ENCODE results near the gene SMTNL1. TPM values are rescaled to one million over a fixed set of nuclear protein-coding genes. Genes with fewer than 3 reads are reported as not detected.

Gene SMTNL1
- total RNA-seq, 3 donors from 2014 or later, result not detected

DNA sequence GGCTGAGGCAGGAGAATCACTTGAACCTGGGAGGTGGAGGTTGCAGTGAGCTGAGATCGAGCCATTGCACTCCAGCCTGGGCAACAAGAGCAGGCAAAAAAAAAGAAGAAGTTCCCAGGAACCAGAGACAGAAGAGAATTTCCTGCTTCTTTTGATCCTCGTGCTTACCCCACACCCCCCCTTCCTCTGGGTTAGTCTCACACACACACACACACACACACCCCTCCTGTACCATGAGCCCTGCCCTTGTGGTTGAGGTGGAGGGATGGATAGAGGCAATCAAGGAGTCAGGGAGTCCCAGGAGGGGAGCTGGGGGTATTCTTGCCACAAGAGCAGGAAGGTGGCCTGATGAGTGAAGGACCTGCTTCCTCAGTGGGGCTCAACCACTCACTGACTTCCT is 34.2 kb downstream of the SMTNL1 start:
- Mint-ChIP-seq H3K27me3 (ENCODE audit: low read depth) (peaks cover 2% of the 10 kb centered on the region), H3K36me3 (ENCODE audit: insufficient read depth) (no peaks in the 10 kb centered on the region), H3K9me3 (no peaks in the 10 kb centered on the region), H3K4me3 (no peak overlapping the region), H3K4me1 (ENCODE audit: low read depth) (peaks cover 14% of the 10 kb centered on the region)
- no peak for DNase-seq
- ATAC-seq, result no peak

DNA sequence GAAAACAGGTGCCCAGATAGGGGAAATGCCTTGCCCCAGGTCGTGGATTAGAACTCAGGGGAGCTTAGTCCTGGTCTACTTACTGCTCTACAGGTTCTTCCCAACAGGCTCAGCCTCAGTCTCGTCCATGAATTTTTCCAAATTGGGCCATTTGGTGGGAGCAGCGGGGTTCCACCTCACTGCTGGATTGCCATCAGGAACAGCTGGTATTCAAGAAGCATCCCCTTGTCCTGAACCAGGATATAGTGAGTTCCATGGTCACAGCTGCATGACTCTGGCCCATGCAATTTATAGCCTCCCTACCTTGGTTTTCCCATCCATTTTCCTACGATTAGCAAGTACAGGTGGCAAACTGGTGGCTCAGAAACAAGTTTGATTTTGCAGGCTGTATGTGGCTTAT is 36.7 kb downstream of the SMTNL1 start:
- no peak overlapping the region for H3K4me3 Mint-ChIP-seq
- H3K36me3 Mint-ChIP-seq (ENCODE audit: insufficient read depth), result no peaks in the 10 kb centered on the region
- ATAC-seq (no peak), DNase-seq (no peak)
- peaks cover 7% of the 10 kb centered on the region for H3K4me1 Mint-ChIP-seq (ENCODE audit: low read depth)
- peaks cover 4% of the 10 kb centered on the region for H3K27me3 Mint-ChIP-seq (ENCODE audit: low read depth)
- H3K9me3 Mint-ChIP-seq, result no peaks in the 10 kb centered on the region

- no peaks in the 10 kb centered on the region for H3K36me3 Mint-ChIP-seq (ENCODE audit: insufficient read depth)
- H3K27me3 Mint-ChIP-seq (ENCODE audit: low read depth), result peaks cover 3% of the 10 kb centered on the region
- H3K4me1 Mint-ChIP-seq (ENCODE audit: low read depth), result no peaks in the 10 kb centered on the region
- H3K9me3 Mint-ChIP-seq, result no peaks in the 10 kb centered on the region
- no peak overlapping the region for H3K4me3 Mint-ChIP-seq
- ATAC-seq, result no peak
- no peak for DNase-seq
These were observed 46.9 kb downstream of the SMTNL1 start for GRCh38 chr11:57584341-57584740.

DNA sequence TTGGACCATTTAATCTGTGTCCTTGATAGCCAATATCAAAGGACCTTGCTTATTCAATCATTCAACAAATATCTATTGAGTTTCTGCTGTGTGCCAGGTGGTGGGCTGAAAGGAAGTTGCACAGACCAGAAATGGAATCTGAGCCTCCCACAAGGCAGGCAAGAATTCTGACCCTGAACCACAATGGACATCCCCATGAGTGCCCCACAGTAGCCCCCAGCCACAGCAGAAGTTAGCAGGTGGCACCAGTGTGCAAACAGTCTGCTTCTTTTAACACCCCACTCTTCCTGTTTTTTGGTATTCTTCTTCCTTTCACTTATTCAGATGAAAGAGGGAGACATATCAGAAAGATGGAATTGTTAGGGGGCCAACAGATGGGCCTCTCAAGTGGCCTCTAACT is 47.9 kb downstream of the SMTNL1 start:
- Mint-ChIP-seq H3K36me3 (ENCODE audit: insufficient read depth) (no peaks in the 10 kb centered on the region), H3K9me3 (no peaks in the 10 kb centered on the region), H3K4me3 (no peak overlapping the region), H3K27me3 (ENCODE audit: low read depth) (peaks cover 3% of the 10 kb centered on the region), H3K4me1 (ENCODE audit: low read depth) (no peaks in the 10 kb centered on the region)
- ATAC-seq, result no peak
- DNase-seq, result no peak

DNA sequence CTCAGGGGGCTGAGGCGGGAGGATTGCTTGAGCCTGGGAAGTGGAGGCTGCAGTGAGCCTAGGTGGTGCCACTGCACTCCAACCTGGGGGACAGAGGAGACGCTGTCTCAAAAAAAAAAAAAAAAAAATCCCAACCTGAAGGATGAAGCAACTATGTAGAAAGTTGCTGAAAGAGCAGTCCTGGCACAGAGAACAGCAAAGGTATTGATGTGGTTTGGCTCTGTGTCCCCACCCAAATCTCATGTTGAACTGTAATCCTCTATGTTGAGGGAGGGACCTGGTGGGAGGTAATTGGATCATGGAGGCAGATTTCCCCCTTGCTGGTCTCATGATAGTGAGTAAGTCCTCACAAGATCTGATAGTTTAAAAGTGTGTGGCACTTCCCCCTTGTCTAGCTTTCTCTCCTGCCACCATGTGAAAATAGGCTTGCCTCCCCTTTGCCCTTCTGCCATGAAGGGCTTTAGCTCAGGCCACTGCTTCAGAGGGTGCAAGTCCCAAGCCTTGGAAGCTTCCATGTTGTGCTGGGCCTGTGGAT is 49.4 kb downstream of the SMTNL1 start:
- Mint-ChIP-seq H3K27me3 (ENCODE audit: low read depth) (peaks cover 6% of the 10 kb centered on the region), H3K36me3 (ENCODE audit: insufficient read depth) (no peaks in the 10 kb centered on the region), H3K4me3 (no peak overlapping the region), H3K4me1 (ENCODE audit: low read depth) (no peaks in the 10 kb centered on the region), H3K9me3 (no peaks in the 10 kb centered on the region)
- DNase-seq (no peak), ATAC-seq (no peak)

DNA sequence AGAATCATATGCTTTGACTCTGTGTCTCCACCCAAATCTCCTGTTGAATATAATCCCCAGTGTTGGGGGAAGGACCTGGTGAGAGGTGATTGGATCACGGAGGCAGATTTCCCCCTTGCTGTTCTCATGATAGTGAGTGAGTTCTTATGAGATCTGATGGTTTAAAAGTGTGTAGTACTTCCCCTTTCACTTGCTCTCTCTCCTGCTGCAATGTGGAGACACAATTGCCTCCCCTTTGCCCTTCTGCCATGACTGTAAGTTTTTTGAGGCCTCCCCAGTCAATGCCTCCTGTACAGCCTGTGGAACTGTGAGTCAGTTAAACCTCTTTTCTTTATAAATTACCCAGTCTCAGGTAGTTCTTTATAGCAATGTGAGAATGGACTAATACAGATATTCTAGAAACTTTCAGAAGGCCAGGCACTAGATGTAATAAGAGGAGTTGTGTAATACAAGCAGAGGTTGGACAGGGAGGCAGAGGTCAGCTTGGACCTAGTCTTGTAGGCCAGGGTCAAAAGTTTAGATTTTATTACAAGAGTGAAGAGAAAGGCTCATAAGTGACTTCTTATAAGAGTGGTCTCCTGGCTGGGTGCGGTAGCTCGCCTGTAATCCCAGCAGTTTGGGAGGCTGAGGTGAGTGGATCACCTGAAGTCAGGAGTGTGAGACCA is 50.8 kb downstream of the SMTNL1 start:
- H3K4me3 Mint-ChIP-seq, result no peak overlapping the region

GRCh38 chr11:57596266-57596885 is 59.0 kb downstream of the SMTNL1 start:
- H3K4me1 Mint-ChIP-seq (ENCODE audit: low read depth), result no peaks in the 10 kb centered on the region
- no peak for ATAC-seq
- H3K27me3 Mint-ChIP-seq (ENCODE audit: low read depth), result peaks cover 44% of the 10 kb centered on the region
- no peak overlapping the region for H3K4me3 Mint-ChIP-seq
- H3K9me3 Mint-ChIP-seq, result no peaks in the 10 kb centered on the region
- H3K36me3 Mint-ChIP-seq (ENCODE audit: insufficient read depth), result no peaks in the 10 kb centered on the region
- DNase-seq, result no peak

More for the DNA sequence above, 50.8 kb downstream of the SMTNL1 start:
- H3K4me1 Mint-ChIP-seq (ENCODE audit: low read depth), result no peaks in the 10 kb centered on the region
- no peaks in the 10 kb centered on the region for H3K9me3 Mint-ChIP-seq
- no peak for ATAC-seq
- H3K27me3 Mint-ChIP-seq (ENCODE audit: low read depth), result peaks cover 8% of the 10 kb centered on the region
- no peak for DNase-seq
- no peaks in the 10 kb centered on the region for H3K36me3 Mint-ChIP-seq (ENCODE audit: insufficient read depth)

GRCh38 chr11:57597461-57597915 is 60.1 kb downstream of the SMTNL1 start, which contains the start of gene SERPING1:
SERPING1 (plus strand) TSS chr11:57597685; CDS start chr11:57598271, 586 bp downstream.
- H3K4me1 Mint-ChIP-seq (ENCODE audit: low read depth), result no peaks in the 10 kb centered on the region
- H3K4me3 Mint-ChIP-seq, result no peak within 1 kb of the TSS
- no peak for DNase-seq
- H3K36me3 Mint-ChIP-seq (ENCODE audit: insufficient read depth), result no peaks in the 10 kb centered on the region
- H3K9me3 Mint-ChIP-seq, result no peaks in the 10 kb centered on the region
- H3K27me3 Mint-ChIP-seq (ENCODE audit: low read depth), result peaks cover 44% of the 10 kb centered on the region
- no peak for ATAC-seq

GRCh38 chr11:57597916-57598830 is 60.8 kb downstream of the SMTNL1 start:
- no peak for DNase-seq
- Mint-ChIP-seq H3K36me3 (ENCODE audit: insufficient read depth) (no peaks in the 10 kb centered on the region), H3K27me3 (ENCODE audit: low read depth) (peaks cover 42% of the 10 kb centered on the region), H3K4me3 (no peak overlapping the region), H3K9me3 (no peaks in the 10 kb centered on the region), H3K4me1 (ENCODE audit: low read depth) (no peaks in the 10 kb centered on the region)
- ATAC-seq, result no peak

GRCh38 chr11:57598831-57599155 is 61.4 kb downstream of the SMTNL1 start:
- H3K4me1 Mint-ChIP-seq (ENCODE audit: low read depth), result no peaks in the 10 kb centered on the region
- peaks cover 42% of the 10 kb centered on the region for H3K27me3 Mint-ChIP-seq (ENCODE audit: low read depth)
- H3K36me3 Mint-ChIP-seq (ENCODE audit: insufficient read depth), result no peaks in the 10 kb centered on the region
- ATAC-seq (no peak), DNase-seq (no peak)
- H3K9me3 Mint-ChIP-seq, result no peaks in the 10 kb centered on the region
- H3K4me3 Mint-ChIP-seq, result no peak overlapping the region

- no peak overlapping the region for H3K4me3 Mint-ChIP-seq
- ATAC-seq (no peak), DNase-seq (no peak)
- H3K27me3 Mint-ChIP-seq (ENCODE audit: low read depth), result peaks cover 36% of the 10 kb centered on the region
- H3K9me3 Mint-ChIP-seq, result no peaks in the 10 kb centered on the region
- H3K4me1 Mint-ChIP-seq (ENCODE audit: low read depth), result no peaks in the 10 kb centered on the region
- no peaks in the 10 kb centered on the region for H3K36me3 Mint-ChIP-seq (ENCODE audit: insufficient read depth)
These were observed 62.0 kb downstream of the SMTNL1 start for GRCh38 chr11:57599381-57599780.

Other genes starting within 250 kb of the SMTNL1 start
- gene TNKS1BP1, start 212.6 kb upstream of the SMTNL1 start, total RNA-seq, result 10 to 100 TPM; 27.2 to 34.3 (median 30.7) TPM
- 100 to 1,000 TPM; 287 to 317 (median 302) TPM for gene SSRP1, start 201.7 kb upstream of the SMTNL1 start, total RNA-seq
- not detected for gene P2RX3, start 199.2 kb upstream of the SMTNL1 start, total RNA-seq
- not detected for gene PRG3, start 156.4 kb upstream of the SMTNL1 start, total RNA-seq
- gene PRG2, start 146.9 kb upstream of the SMTNL1 start, total RNA-seq, result 1 to 10 TPM; 1.8 to 2.7 (median 2.5) TPM
- 100 to 1,000 TPM; 508 to 551 (median 529) TPM for gene SLC43A3, start 110.5 kb upstream of the SMTNL1 start, total RNA-seq
- gene RTN4RL2, start 77.1 kb upstream of the SMTNL1 start, total RNA-seq, result under 1 TPM; 0.16 to 0.33 (median 0.27) TPM
- gene SLC43A1, start 21.9 kb upstream of the SMTNL1 start, total RNA-seq, result 10 to 100 TPM; 15.5 to 20.3 (median 18.3) TPM
- gene TIMM10, start 6.8 kb upstream of the SMTNL1 start, total RNA-seq, result 100 to 1,000 TPM; 152 to 189 (median 154) TPM
- 100 to 1,000 TPM; 117 to 136 (median 122) TPM for gene UBE2L6, start 30.1 kb downstream of the SMTNL1 start, total RNA-seq
- gene SERPING1, start 60.1 kb downstream of the SMTNL1 start, total RNA-seq, result 1 to 10 TPM in 2 of 3 donors, under 1 TPM in 1; 0.55 to 2.1 (median 1.7) TPM
- under 1 TPM in 1 of 3 donors, not detected in 2; 0.05 TPM for gene YPEL4, start 112.3 kb downstream of the SMTNL1 start, total RNA-seq
- gene CLP1, start 120.2 kb downstream of the SMTNL1 start, total RNA-seq, result 10 to 100 TPM; 21.6 to 24.6 (median 22.0) TPM
- gene ZDHHC5, start 130.5 kb downstream of the SMTNL1 start, total RNA-seq, result 10 to 100 TPM; 65.0 to 78.1 (median 73.8) TPM
- 10 to 100 TPM; 23.2 to 26.3 (median 24.4) TPM for gene MED19, start 174.6 kb downstream of the SMTNL1 start, total RNA-seq
- gene TMX2, start 175.0 kb downstream of the SMTNL1 start, total RNA-seq, result 100 to 1,000 TPM; 126 to 137 (median 137) TPM
- 100 to 1,000 TPM; 231 to 290 (median 260) TPM for gene SELENOH, start 203.9 kb downstream of the SMTNL1 start, total RNA-seq
- gene BTBD18, start 214.2 kb downstream of the SMTNL1 start, total RNA-seq, result not detected
- 1 to 10 TPM; 4.9 to 6.3 (median 5.4) TPM for gene CTNND1, start 224.2 kb downstream of the SMTNL1 start, total RNA-seq

All from activated T-cell treated with anti-CD3 and anti-CD28 coated beads, Interleukin-2, amount 50 U/mL, for 4 hours (primary cell).